SK-MEL-5 (cell line): ENCODE measurements around the gene KRTAP9-4. TPM values are rescaled to one million over a fixed set of nuclear protein-coding genes. Genes with fewer than 3 reads are reported as not detected.
A peak's percentile ranks its signal among the peaks of the same experiment; 100 is the strongest.
"Not testable (repeated sequence)": the region's sequence is repeated elsewhere in the genome, so short reads cannot be mapped to it uniquely, and the experiment has no call there.

ENCODE experiments used
- DNase-seq: peaks from one replicate; pipeline ENCODE4 v3.0.0-alpha.2; 2016; ENCODE audit warnings: low read depth, low spot score
- in situ Hi-C: cut with HindIII; loops from 2 replicates; pipeline ENCODE4 v1.10.0; 2016; ENCODE audit warnings: low sequenced_read_pairs, high pct_unique_total_duplicates, low pct_unique_long_range_greater_than_20kb
- polyA plus RNA-seq, 2 experiments: library from polyadenylated mRNA; depleted of rRNA; stranded (reverse); fragments of >200 nt; gene quantifications; 2 replicates each; pipeline ENCODE4 v1.2.3, GENCODE V29; 2015
- total RNA-seq: library from RNA; depleted of rRNA; stranded (reverse); fragments of >200 nt; shearing (Covaris generic); gene quantifications from 2 replicates; pipeline ENCODE4 v1.2.3, GENCODE V29; 2014; rRNA removed

The KRTAP9-4 gene
- total RNA-seq: not detected in 2 replicates
- not detected in 2 replicates for polyA plus RNA-seq (2015; cell fraction: cytosol; rRNA removed)
- not detected in 2 replicates for polyA plus RNA-seq (2015; cell fraction: nucleus; rRNA removed)

GRCh38 chr17:41249637-41250240 is at the start of gene KRTAP9-4:
TSS of gene KRTAP9-4 (plus strand) at chr17:41249687. CDS start at chr17:41249721, 34 bp downstream.
- in situ Hi-C loops, DNase-seq: not testable (repeated sequence)

- no peak for DNase-seq
- in situ Hi-C loops: no loop called here
Measured at GRCh38 chr17:41211845-41212466, 37.5 kb upstream of the KRTAP9-4 start.

- in situ Hi-C loops: no loop called here
- no peak for DNase-seq
Measured at GRCh38 chr17:41212524-41213169, 36.8 kb upstream of the KRTAP9-4 start.

GRCh38 chr17:41215681-41216080 is 33.8 kb upstream of the KRTAP9-4 start:
- DNase-seq: no peak
- in situ Hi-C loops: no loop called here

- no peak for DNase-seq
- in situ Hi-C loops: no loop called here
Measured at GRCh38 chr17:41223821-41224220, 25.7 kb upstream of the KRTAP9-4 start.

- in situ Hi-C loops: no loop called here
- peak; percentile 55 for DNase-seq
Measured at GRCh38 chr17:41226051-41226450, 23.4 kb upstream of the KRTAP9-4 start.

- in situ Hi-C loops, DNase-seq: not testable (repeated sequence)
Measured at GRCh38 chr17:41226598-41227095, 22.8 kb upstream of the KRTAP9-4 start, which contains the start of gene KRTAP9-2. TSS of gene KRTAP9-2 (plus strand) at chr17:41226648. CDS start at chr17:41226655, 7 bp downstream.

- in situ Hi-C loops: no loop called here
- DNase-seq: no peak
Measured at GRCh38 chr17:41230094-41230493, 19.4 kb upstream of the KRTAP9-4 start.

GRCh38 chr17:41231731-41232130 is 17.8 kb upstream of the KRTAP9-4 start:
- in situ Hi-C loops: no loop called here
- no peak for DNase-seq

GRCh38 chr17:41232399-41233105 is 16.9 kb upstream of the KRTAP9-4 start, which contains the start of gene KRTAP9-3:
TSS of gene KRTAP9-3 (plus strand) at chr17:41232449. CDS start at chr17:41232502, 53 bp downstream.
- DNase-seq, in situ Hi-C loops: not testable (repeated sequence)

- DNase-seq, in situ Hi-C loops: not testable (repeated sequence)
Measured at GRCh38 chr17:41237116-41237515, 12.4 kb upstream of the KRTAP9-4 start.

GRCh38 chr17:41237949-41238437 is 11.5 kb upstream of the KRTAP9-4 start, which contains the start of gene KRTAP9-8:
TSS of gene KRTAP9-8 (plus strand) at chr17:41237999. CDS start at chr17:41238052, 53 bp downstream.
- DNase-seq, in situ Hi-C loops: not testable (repeated sequence)

- in situ Hi-C loops, DNase-seq: not testable (repeated sequence)
Measured at GRCh38 chr17:41246995-41247787, 2.3 kb upstream of the KRTAP9-4 start.

- in situ Hi-C loops: no loop called here
Measured at GRCh38 chr17:41251261-41251660, 1.8 kb downstream of the KRTAP9-4 start.

GRCh38 chr17:41254861-41255260 is 5.4 kb downstream of the KRTAP9-4 start:
- in situ Hi-C loops: no loop called here
- DNase-seq: no peak

More at GRCh38 chr17:41251261-41251660, 1.8 kb downstream of the KRTAP9-4 start:
- no peak for DNase-seq
